GM10248 (cell line): ENCODE data around the gene RBM26.

Experiments used
- CTCF ChIA-PET: fragments of 300-600 bp; sonication (Branson Sonifier 250); formaldehyde crosslinking; extraction: SDS; loops from one replicate; lab custom pipeline; 2021; ENCODE audit warnings: antibody characterized with exemption; lab: Yijun Ruan, JAX
- POLR2A ChIA-PET: fragments of 350-650 bp; sonication (Branson Sonifier 250); formaldehyde crosslinking; extraction: SDS; loops from one replicate; lab custom pipeline; 2020; ENCODE audit warnings: antibody characterized with exemption; lab: Yijun Ruan, JAX
- DNase-seq: peaks from one replicate; pipeline ENCODE4 v3.0.0; 2012; ENCODE audit errors: extremely low spot score
- TF ChIP-seq, protein P1 (sequence below): IDR thresholded peaks from 2 replicates; pipeline ENCODE4 v1.5.1; 2012; ENCODE audit warnings: mild to moderate bottlenecking, low read depth; ENCODE audit errors: extremely low read depth, missing control alignments, control extremely low read depth

The RBM26 gene

DNA sequence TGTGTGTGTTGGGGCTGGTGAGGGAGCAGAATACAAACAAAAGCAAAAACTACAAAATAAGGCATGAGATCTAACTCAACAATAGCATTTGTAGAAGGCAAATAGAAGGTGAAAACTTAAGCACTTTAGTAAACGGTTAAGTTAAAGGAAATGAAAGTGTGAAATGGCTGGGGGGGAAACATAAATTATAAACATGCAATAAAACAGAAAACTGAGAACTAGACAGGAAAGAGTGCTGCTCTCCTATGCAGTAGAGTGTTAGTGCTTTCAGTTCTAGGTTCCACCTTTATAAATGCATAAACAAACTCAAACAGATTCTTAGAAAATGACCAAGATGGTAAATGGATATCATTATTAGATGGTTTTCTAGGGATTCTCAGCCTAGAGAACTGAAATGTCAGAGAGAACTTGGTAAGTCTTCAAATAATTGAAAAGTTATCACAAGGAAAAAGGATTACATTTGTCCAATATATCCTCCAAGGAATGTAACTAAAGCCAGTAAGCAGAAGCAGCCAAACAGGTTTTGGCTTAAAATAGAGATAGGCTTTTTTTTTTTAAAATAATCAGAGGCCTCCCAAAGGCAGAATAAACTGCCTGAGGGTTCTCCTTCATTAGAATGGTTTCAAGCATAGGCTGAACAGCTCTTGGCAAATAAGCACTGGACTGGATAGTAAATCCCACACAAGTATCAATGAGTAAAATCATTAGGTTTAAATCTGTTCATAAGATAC lies 23.3 kb downstream of the RBM26 start:
- ChIA-PET POLR2A (no interaction called here), CTCF (interaction anchor here (3.3 kb wide), 1 partner anchor 9 kb away, joined by 20 read pairs; no protein-coding TSS in a partner anchor)
- DNase-seq, result peak; percentile 22
- TF ChIP-seq, protein P1, sequence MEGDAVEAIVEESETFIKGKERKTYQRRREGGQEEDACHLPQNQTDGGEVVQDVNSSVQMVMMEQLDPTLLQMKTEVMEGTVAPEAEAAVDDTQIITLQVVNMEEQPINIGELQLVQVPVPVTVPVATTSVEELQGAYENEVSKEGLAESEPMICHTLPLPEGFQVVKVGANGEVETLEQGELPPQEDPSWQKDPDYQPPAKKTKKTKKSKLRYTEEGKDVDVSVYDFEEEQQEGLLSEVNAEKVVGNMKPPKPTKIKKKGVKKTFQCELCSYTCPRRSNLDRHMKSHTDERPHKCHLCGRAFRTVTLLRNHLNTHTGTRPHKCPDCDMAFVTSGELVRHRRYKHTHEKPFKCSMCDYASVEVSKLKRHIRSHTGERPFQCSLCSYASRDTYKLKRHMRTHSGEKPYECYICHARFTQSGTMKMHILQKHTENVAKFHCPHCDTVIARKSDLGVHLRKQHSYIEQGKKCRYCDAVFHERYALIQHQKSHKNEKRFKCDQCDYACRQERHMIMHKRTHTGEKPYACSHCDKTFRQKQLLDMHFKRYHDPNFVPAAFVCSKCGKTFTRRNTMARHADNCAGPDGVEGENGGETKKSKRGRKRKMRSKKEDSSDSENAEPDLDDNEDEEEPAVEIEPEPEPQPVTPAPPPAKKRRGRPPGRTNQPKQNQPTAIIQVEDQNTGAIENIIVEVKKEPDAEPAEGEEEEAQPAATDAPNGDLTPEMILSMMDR, result no peak

DNA sequence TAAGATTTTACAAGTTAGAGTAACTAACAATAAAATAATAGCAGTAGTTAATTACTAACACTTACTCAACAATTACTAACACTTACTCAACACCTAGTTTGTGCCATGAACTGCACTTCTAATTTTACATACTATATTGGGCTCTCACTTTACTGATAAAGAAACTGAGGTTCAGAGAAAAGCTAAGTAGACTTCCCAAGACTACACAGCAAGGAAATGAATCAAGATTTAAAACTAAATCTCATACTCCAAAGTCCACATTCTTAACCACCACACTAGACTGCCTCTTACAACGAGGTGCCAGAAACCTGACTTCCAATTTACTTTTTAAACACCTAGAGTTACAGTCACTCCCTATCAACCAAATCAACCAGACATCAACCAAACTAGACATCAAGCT lies 25.1 kb downstream of the RBM26 start:
- TF ChIP-seq, protein P1, result no peak
- ChIA-PET POLR2A (interaction anchor here (0.6 kb wide), 1 partner anchor 1655 kb away, joined by 3 read pairs; no protein-coding TSS in a partner anchor), CTCF (interaction anchor here (0.8 to 3.3 kb wide), 6 partner anchors 11 to 43 kb away, joined by 3 to 20 read pairs (median 4); no protein-coding TSS in a partner anchor)
- DNase-seq, result no peak

DNA sequence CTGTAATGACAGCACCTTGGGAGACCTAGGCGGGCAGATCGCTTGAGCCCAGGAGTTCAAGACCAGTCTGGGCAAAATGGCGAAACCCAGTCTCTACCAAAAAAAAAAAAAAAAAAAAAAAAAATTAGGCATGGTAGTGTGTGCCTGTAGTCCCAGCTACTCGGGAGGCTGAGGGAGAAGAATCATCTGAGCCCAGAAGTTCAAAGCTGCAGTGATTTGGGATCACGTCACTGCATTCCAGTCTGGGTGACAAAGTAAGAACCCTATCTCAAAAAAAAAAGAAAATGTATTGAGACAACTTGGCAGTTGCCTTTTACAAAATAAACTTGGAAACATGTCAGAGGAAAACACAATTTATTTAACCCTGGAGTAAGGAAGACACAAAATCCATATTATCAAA lies 26.8 kb downstream of the RBM26 start:
- POLR2A ChIA-PET, result no interaction called here
- no peak for DNase-seq
- TF ChIP-seq, protein P1, result no peak
- CTCF ChIA-PET, result interaction anchor here (1.1 to 2.4 kb wide), 3 partner anchors 9 to 23 kb away, joined by 4 to 9 read pairs (median 4); no protein-coding TSS in a partner anchor

DNA sequence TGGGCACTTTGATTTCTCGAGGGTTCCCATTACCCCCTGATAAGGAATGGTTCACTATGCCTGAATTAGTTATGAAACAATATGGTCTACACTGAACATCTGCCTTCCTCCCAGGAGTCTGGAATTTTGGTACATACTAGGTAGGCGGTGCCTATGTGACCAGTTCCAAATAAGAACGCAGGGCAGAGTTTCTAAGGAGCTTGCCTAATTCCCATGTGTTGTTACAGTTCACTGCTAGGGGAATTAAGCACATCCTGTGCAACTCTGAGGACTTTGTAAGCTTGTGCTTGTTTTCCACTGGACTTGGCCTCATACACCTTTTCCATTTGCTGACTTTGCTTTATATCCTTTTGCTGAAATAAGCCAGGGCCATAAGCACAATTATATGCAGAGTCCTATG lies 29.2 kb downstream of the RBM26 start:
- ChIA-PET CTCF (interaction anchor here (1.5 kb wide), 1 partner anchor 13 kb away, joined by 3 read pairs; no protein-coding TSS in a partner anchor), POLR2A (no interaction called here)
- DNase-seq, result no peak
- TF ChIP-seq, protein P1, result no peak

DNA sequence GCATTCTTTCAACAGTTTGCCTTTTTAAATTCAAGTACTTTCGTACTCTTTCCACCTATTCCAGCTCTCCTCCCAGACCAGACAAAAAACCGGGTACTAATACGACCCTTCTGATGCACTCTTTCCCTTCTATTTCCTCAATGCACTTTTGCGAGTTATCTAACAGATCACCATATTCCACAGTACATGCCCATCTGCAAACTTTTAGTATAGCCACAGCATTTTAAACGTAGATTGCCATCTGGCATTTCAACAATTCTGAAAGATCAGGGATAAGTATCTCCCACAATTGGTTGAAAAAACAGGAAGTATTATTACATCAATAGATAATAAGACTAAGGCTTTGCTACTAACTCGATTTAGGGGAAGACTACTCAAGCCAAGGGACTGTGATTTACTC lies 31.5 kb downstream of the RBM26 start:
- POLR2A ChIA-PET, result no interaction called here
- CTCF ChIA-PET, result interaction anchor here (1.4 to 1.8 kb wide), 2 partner anchors 15 to 36 kb away, joined by 3 to 4 read pairs; no protein-coding TSS in a partner anchor
- TF ChIP-seq, protein P1, result no peak
- no peak for DNase-seq

DNA sequence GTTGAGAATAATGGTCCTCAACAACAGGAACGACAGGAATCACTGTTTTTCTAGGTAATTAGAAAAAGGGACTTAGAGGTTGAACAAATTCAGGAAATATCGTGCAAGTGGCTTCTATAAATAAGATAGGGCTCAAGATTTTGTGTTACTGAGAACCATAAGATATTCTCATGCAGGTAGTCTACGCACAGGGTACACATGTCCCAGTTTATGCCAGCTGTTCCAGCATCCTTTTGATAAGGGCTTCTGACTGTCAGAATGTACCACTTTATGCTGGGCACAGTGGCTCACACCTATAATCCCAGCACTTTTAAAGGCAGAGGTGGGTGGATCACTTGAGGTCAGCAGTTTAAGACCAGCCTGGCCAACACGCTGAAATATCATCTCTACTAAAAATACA lies 32.1 kb downstream of the RBM26 start:
- DNase-seq, result no peak
- CTCF ChIA-PET, result interaction anchor here (1.4 to 1.8 kb wide), 2 partner anchors 15 to 36 kb away, joined by 3 to 4 read pairs; no protein-coding TSS in a partner anchor
- TF ChIP-seq, protein P1, result no peak
- POLR2A ChIA-PET, result no interaction called here
